CD14-positive monocyte (primary cell): ENCODE measurements around the gene AKIRIN1. TPM values are rescaled to one million over a fixed set of nuclear protein-coding genes. Genes with fewer than 3 reads are reported as not detected.
"Not testable (repeated sequence)": the region's sequence is repeated elsewhere in the genome, so short reads cannot be mapped to it uniquely, and the experiment has no call there.

Experiments used
- DNase-seq, 3 donors: peaks; one replicate each; pipeline ENCODE4 v3.0.0-alpha.2; 2011 to 2022
- H2AFZ ChIP-seq: 2 replicates; pipeline ENCODE4 v1.6.0; 2012; ENCODE audit warnings: mild to moderate bottlenecking, low read depth, low read length, inconsistent platforms; ENCODE audit not compliant: insufficient read depth, poor library complexity, severe bottlenecking
- H3K27ac ChIP-seq, 2 donors: 1 replicate in 1 of 2; 2 replicates in 1 of 2; pipeline ENCODE4 v1.5.1; 2012 to 2013; ENCODE audit warnings: low read length in 2 of 2, control low read depth in 1 of 2, inconsistent platforms in 1 of 2, low read depth in 1 of 2, mild to moderate bottlenecking in 1 of 2
- H3K27me3 ChIP-seq, 2 donors: one replicate each; pipeline versions ENCODE4 v1.6.0 to v1.6.1; 2011 to 2013; ENCODE audit warnings: low read length in 2 of 2; ENCODE audit not compliant: control insufficient read depth in 2 of 2, insufficient read depth in 2 of 2
- H3K36me3 ChIP-seq, 2 donors: replicated peaks in 1 of 2; 1 replicate in 1 of 2; 2 replicates in 1 of 2; pipeline versions ENCODE4 v1.5.1 to v1.6.1; 2012 to 2013; ENCODE audit warnings: low read length in 2 of 2, control low read depth in 1 of 2, inconsistent platforms in 1 of 2, mild to moderate bottlenecking in 1 of 2; ENCODE audit not compliant: insufficient read depth in 2 of 2, control insufficient read depth in 1 of 2
- H3K4me1 ChIP-seq, 2 donors: 1 replicate in 1 of 2; 2 replicates in 1 of 2; pipeline versions ENCODE4 v1.5.1 to v1.6.1; 2012 to 2013; ENCODE audit warnings: low read length in 2 of 2, control low read depth in 1 of 2, inconsistent platforms in 1 of 2, mild to moderate bottlenecking in 1 of 2, moderate library complexity in 1 of 2; ENCODE audit not compliant: insufficient read depth in 2 of 2, control insufficient read depth in 1 of 2
- H3K4me2 ChIP-seq: replicated peaks from 2 replicates; pipeline ENCODE3; 2012; ENCODE audit warnings: low read length, moderate library complexity, mild to moderate bottlenecking; ENCODE audit not compliant: poor library complexity, severe bottlenecking; ENCODE audit errors: extremely low read depth
- H3K4me3 ChIP-seq, 3 experiments: fragments of 200-600 bp in 1 of 3; sonication (generic) in 1 of 3; replicated peaks in 1 of 3; 1 replicate in 2 of 3; 2 replicates in 1 of 3; pipeline ENCODE4 v1.5.1; 2011 to 2013; ENCODE audit warnings: low read length in 3 of 3, mild to moderate bottlenecking in 3 of 3, control low read depth in 2 of 3, low read depth in 2 of 3, inconsistent platforms in 1 of 3, moderate library complexity in 1 of 3
- H3K79me2 ChIP-seq: 2 replicates; pipeline ENCODE4 v1.6.0; 2012; ENCODE audit warnings: mild to moderate bottlenecking, control low read depth, inconsistent platforms, low read length, moderate library complexity; ENCODE audit not compliant: insufficient read depth
- H3K9ac ChIP-seq: 2 replicates; pipeline ENCODE4 v1.6.0; 2017; ENCODE audit warnings: low read length, mild to moderate bottlenecking; ENCODE audit not compliant: insufficient read depth, poor library complexity, severe bottlenecking
- H3K9me3 ChIP-seq, 2 donors: replicated peaks in 1 of 2; 1 replicate in 1 of 2; 2 replicates in 1 of 2; pipeline versions ENCODE4 v1.5.1 to v1.6.1; 2012 to 2013; ENCODE audit warnings: low read length in 2 of 2, control low read depth in 1 of 2; ENCODE audit not compliant: control insufficient read depth in 1 of 2, insufficient read depth in 1 of 2
- H4K20me1 ChIP-seq: 2 replicates; pipeline ENCODE4 v1.6.0; 2012; ENCODE audit warnings: mild to moderate bottlenecking, low read length, control low read depth, moderate library complexity; ENCODE audit not compliant: insufficient read depth
- H3K27ac Mint-ChIP-seq, 7 donors: one replicate each; pipeline ENCODE4 v1.8.0; 2020; ENCODE audit warnings: mild to moderate bottlenecking in 7 of 7, mixed read lengths in 7 of 7, moderate library complexity in 6 of 7, inconsistent platforms in 2 of 7
- H3K27me3 Mint-ChIP-seq, 3 donors: one replicate each; pipeline ENCODE4 v1.8.0; 2021 to 2022; ENCODE audit warnings: low read depth in 3 of 3, mild to moderate bottlenecking in 3 of 3, mixed read lengths in 3 of 3, moderate library complexity in 3 of 3, inconsistent platforms in 1 of 3
- H3K36me3 Mint-ChIP-seq, 2 donors: one replicate each; pipeline ENCODE4 v1.8.0; 2020; ENCODE audit warnings: mixed read lengths in 2 of 2, inconsistent platforms in 1 of 2, mild to moderate bottlenecking in 1 of 2
- H3K4me1 Mint-ChIP-seq: one replicate; pipeline ENCODE4 v1.8.0; 2020; ENCODE audit warnings: mild to moderate bottlenecking, mixed read lengths
- H3K4me3 Mint-ChIP-seq, 2 donors: one replicate each; pipeline ENCODE4 v1.8.0; 2020; ENCODE audit warnings: mild to moderate bottlenecking in 2 of 2, mixed read lengths in 2 of 2, moderate library complexity in 1 of 2
- H3K9me3 Mint-ChIP-seq, 7 donors: one replicate each; pipeline ENCODE4 v1.8.0; 2020 to 2022; ENCODE audit warnings: mixed read lengths in 7 of 7, mild to moderate bottlenecking in 6 of 7, moderate library complexity in 6 of 7, inconsistent platforms in 2 of 7
- WGBS: methylation state at CpG from one replicate; pipeline ENCODE4 v1.1.5; 2013; ENCODE audit warnings: missing lambda C conversion rate; ENCODE audit not compliant: insufficient coverage; 5-methylcytosine and 5-hydroxymethylcytosine counted together
- intact Hi-C, 2 donors: fragments of 100-400 bp; cut with micrococcal nuclease; formaldehyde crosslinking; loops; one replicate each; pipeline versions ENCODE4 v1.15.0 to v1.15.1; 2023
- polyA plus RNA-seq, 3 donors: library from polyadenylated mRNA; depleted of rRNA in 1 of 3; unstranded in 2 of 3; stranded (reverse) in 1 of 3; fragments of 300-500 nt in 2 of 3; fragments of >200 nt in 1 of 3; fragmentation: Illumina TruSeq in 2 of 3; gene quantifications; 1 replicate in 2 of 3; 2 replicates in 1 of 3; pipeline ENCODE4 v1.2.3, GENCODE V29; 2012 to 2021
- TF ChIP-seq, protein P1 (sequence below): fragments of 200-600 bp; IDR thresholded peaks from one replicate; pipeline ENCODE4 v1.8.0; 2022; ENCODE audit warnings: antibody characterized with exemption, mild to moderate bottlenecking

AKIRIN1 gene
- polyA plus RNA-seq, 3 donors = 41.8 to 61.0 (median 60.8) TPM

DNA sequence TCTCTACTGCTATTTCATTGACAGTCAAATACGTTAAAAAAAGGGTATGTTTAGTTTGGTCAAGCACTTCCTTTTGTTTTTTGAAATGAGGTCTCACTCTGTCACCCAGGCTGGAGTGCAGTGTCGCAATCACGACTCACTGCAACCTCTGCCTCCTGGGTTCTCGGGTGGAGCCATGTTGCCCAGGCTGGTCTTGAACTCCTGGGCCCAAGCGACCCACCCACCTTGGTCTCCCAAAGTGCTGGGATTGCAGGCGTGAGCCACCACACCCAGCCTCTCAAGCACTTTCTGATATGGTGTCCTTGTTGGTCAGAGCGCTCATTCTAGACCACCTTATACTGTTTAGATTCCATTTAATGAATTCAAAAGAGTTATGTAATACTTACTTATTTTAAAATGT lies 28.5 kb upstream of the AKIRIN1 start:
- Histone ChIP-seq H4K20me1 (no peaks in the 10 kb centered on the region), H3K79me2 (no peaks in the 10 kb centered on the region), H3K36me3 (no peaks in the 10 kb centered on the region), H3K4me3 (no peak overlapping the region), H2AFZ (peak overlapping the region; percentile 55), H3K27me3 (no peaks in the 10 kb centered on the region), H3K9ac (no peak overlapping the region), H3K4me2 (no peak overlapping the region), H3K9me3 (no peaks in the 10 kb centered on the region), H3K4me1 (peaks cover 8 to 12% of the 10 kb centered on the region in 2 donors), H3K27ac (peak overlapping the region in 1 of 2 donors; percentile 16)
- no peaks in the 10 kb centered on the region for H3K36me3 Mint-ChIP-seq
- TF ChIP-seq, protein P1, sequence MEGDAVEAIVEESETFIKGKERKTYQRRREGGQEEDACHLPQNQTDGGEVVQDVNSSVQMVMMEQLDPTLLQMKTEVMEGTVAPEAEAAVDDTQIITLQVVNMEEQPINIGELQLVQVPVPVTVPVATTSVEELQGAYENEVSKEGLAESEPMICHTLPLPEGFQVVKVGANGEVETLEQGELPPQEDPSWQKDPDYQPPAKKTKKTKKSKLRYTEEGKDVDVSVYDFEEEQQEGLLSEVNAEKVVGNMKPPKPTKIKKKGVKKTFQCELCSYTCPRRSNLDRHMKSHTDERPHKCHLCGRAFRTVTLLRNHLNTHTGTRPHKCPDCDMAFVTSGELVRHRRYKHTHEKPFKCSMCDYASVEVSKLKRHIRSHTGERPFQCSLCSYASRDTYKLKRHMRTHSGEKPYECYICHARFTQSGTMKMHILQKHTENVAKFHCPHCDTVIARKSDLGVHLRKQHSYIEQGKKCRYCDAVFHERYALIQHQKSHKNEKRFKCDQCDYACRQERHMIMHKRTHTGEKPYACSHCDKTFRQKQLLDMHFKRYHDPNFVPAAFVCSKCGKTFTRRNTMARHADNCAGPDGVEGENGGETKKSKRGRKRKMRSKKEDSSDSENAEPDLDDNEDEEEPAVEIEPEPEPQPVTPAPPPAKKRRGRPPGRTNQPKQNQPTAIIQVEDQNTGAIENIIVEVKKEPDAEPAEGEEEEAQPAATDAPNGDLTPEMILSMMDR = no peak
- WGBS = 3% methylated on average over 4 of the region's 7 CpGs
- DNase-seq = peak in 1 of 3 donors; percentile 19
- H3K9me3 Mint-ChIP-seq = peaks cover 0 to 2% (median 0%) of the 10 kb centered on the region in 7 donors
- peak overlapping the region in 4 of 7 donors; percentile 24 to 81 (median 68) for H3K27ac Mint-ChIP-seq
- intact Hi-C loops = no loop called here
- peaks cover 10% of the 10 kb centered on the region for H3K4me1 Mint-ChIP-seq
- peak overlapping the region in 1 of 2 donors; percentile 0 for H3K4me3 Mint-ChIP-seq
- peaks cover 0 to 3% (median 0%) of the 10 kb centered on the region in 3 donors for H3K27me3 Mint-ChIP-seq

- H3K4me2 ChIP-seq = no peak overlapping the region
- no peaks in the 10 kb centered on the region for H3K9me3 ChIP-seq
- peaks cover 0 to 2% (median 0%) of the 10 kb centered on the region in 7 donors for H3K9me3 Mint-ChIP-seq
- intact Hi-C loops = no loop called here
- H3K4me1 Mint-ChIP-seq = peaks cover 10% of the 10 kb centered on the region
- H3K27me3 Mint-ChIP-seq = peaks cover 0 to 3% (median 0%) of the 10 kb centered on the region in 3 donors
- TF ChIP-seq, protein P1 = no peak
- H4K20me1 ChIP-seq = no peaks in the 10 kb centered on the region
- no peak overlapping the region for H3K27ac ChIP-seq
- H3K27ac Mint-ChIP-seq = no peak overlapping the region
- no peak overlapping the region for H2AFZ ChIP-seq
- H3K4me3 ChIP-seq = no peak overlapping the region
- whole genome bisulfite sequencing = 50% methylated on average over 2 of the region's 3 CpGs
- H3K79me2 ChIP-seq = no peaks in the 10 kb centered on the region
- H3K27me3 ChIP-seq = no peaks in the 10 kb centered on the region
- H3K4me3 Mint-ChIP-seq = no peak overlapping the region
- H3K36me3 ChIP-seq = no peaks in the 10 kb centered on the region
- H3K9ac ChIP-seq = no peak overlapping the region
- no peaks in the 10 kb centered on the region for H3K36me3 Mint-ChIP-seq
- DNase-seq = no peak
- H3K4me1 ChIP-seq = peaks cover 8 to 12% of the 10 kb centered on the region in 2 donors
These were observed 26.9 kb upstream of the AKIRIN1 start for GRCh38 chr1:38964140-38964548.

DNA sequence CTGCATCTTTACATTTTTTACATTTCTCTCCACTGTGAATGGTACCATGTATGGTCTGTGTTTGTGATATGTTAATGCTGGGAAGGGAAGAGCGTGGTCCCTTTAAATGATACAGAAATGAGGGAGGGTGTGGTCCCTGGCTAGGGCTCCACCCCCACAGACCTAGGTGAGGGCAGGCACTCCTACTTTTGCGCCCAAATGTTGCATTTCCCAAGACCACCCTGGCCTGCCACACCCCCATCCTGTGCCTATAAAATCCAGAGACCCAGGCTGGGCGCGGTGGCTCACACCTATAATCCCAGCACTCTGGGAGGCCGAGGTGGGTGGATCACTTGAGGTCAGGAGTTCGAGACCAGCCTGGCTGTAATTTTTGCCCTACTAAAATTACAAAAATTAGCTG lies 17.9 kb upstream of the AKIRIN1 start:
- H4K20me1 ChIP-seq, H3K4me3 Mint-ChIP-seq, H2AFZ ChIP-seq, H3K9me3 ChIP-seq, H3K4me1 ChIP-seq, H3K27ac ChIP-seq, H3K27me3 ChIP-seq, H3K27ac Mint-ChIP-seq, H3K9ac ChIP-seq, H3K4me2 ChIP-seq, intact Hi-C loops, H3K27me3 Mint-ChIP-seq, H3K36me3 Mint-ChIP-seq, H3K4me3 ChIP-seq, DNase-seq, H3K4me1 Mint-ChIP-seq, H3K36me3 ChIP-seq, H3K79me2 ChIP-seq: not testable (repeated sequence)
- H3K9me3 Mint-ChIP-seq = peaks cover 0 to 11% (median 8%) of the 10 kb centered on the region in 7 donors
- whole genome bisulfite sequencing = 0% methylated on average over 1 of the region's 6 CpGs
